Measurements from ENCODE around the gene RLBP1. TPM values are rescaled to one million over a fixed set of nuclear protein-coding genes. Genes with fewer than 3 reads are reported as not detected.

Gene RLBP1
- total and polyA plus RNA-seq, 10 of the 15 experiments (the other 5 are each of a cell fraction or from before 2014, with no cell fraction given): 0.06 TPM; not detected in 9

DNA sequence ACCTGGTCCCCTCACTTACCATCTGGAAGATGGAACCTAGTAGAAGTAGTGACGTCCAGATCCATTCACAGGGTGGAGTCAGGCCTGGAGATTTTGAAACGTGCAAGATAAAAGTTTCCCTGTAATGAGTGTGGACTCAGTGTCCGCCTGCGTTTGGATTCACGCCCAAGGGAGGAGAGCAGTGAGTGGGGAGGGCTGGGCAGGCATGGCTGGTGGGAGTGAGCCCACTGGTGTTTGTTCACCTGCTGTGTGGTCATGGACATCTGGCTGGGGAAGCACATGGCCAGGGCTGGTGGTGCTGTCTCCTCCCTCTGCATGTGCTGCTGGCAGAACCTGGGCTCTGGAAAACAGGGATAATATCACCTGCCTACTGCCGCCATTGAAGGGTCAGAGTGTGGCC, 37.0 kb downstream of the RLBP1 start (continued):
- TF ChIP-seq RUNX3 (IDR thresholded peaks at IDR 0.05; ENCODE audit: low read length): no peak
- TF ChIP-seq, protein P1, sequence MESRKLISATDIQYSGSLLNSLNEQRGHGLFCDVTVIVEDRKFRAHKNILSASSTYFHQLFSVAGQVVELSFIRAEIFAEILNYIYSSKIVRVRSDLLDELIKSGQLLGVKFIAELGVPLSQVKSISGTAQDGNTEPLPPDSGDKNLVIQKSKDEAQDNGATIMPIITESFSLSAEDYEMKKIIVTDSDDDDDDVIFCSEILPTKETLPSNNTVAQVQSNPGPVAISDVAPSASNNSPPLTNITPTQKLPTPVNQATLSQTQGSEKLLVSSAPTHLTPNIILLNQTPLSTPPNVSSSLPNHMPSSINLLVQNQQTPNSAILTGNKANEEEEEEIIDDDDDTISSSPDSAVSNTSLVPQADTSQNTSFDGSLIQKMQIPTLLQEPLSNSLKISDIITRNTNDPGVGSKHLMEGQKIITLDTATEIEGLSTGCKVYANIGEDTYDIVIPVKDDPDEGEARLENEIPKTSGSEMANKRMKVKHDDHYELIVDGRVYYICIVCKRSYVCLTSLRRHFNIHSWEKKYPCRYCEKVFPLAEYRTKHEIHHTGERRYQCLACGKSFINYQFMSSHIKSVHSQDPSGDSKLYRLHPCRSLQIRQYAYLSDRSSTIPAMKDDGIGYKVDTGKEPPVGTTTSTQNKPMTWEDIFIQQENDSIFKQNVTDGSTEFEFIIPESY (IDR thresholded peaks at IDR 0.05): no peak
- TF ChIP-seq CBFB (IDR thresholded peaks at IDR 0.05; ENCODE audit: low read depth): no peak
- no peak for TF ChIP-seq SMARCA5 (IDR thresholded peaks at IDR 0.05)
- TF ChIP-seq, protein P2, sequence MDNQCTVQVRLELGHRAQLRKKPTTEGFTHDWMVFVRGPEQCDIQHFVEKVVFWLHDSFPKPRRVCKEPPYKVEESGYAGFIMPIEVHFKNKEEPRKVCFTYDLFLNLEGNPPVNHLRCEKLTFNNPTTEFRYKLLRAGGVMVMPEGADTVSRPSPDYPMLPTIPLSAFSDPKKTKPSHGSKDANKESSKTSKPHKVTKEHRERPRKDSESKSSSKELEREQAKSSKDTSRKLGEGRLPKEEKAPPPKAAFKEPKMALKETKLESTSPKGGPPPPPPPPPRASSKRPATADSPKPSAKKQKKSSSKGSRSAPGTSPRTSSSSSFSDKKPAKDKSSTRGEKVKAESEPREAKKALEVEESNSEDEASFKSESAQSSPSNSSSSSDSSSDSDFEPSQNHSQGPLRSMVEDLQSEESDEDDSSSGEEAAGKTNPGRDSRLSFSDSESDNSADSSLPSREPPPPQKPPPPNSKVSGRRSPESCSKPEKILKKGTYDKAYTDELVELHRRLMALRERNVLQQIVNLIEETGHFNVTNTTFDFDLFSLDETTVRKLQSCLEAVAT (IDR thresholded peaks at IDR 0.05): no peak
- TF ChIP-seq POU2F2 (IDR thresholded peaks at IDR 0.05; ENCODE audit: borderline replicate concordance, low read depth, low read length): no peak
- no peak for TF ChIP-seq NFIC (IDR thresholded peaks at IDR 0.05; ENCODE audit: low read depth, low read length)
- TF ChIP-seq FOXM1 (IDR thresholded peaks at IDR 0.05; ENCODE audit: low read depth, low read length): no peak
